ENCODE data around the gene B9D2.

Gene B9D2

GRCh38 chr19:41310033-41310831 is 53.7 kb downstream of the B9D2 start, which contains the start of gene CCDC97 (continued):
- TF ChIP-seq ZNF148 (tag by site-specific recombination; IDR thresholded peaks at IDR 0.05; ENCODE audit: borderline replicate concordance) (peak; percentile 92), ZNF747 (tag by site-specific recombination; IDR thresholded peaks at IDR 0.05) (no peak), FEZF1 (tag by site-specific recombination; IDR thresholded peaks at IDR 0.05) (peak; percentile 63; the same call in 1 of the 2 replicates), ZNF549 (tag by site-specific recombination; IDR thresholded peaks at IDR 0.05) (no peak), ZNF473 (tag by site-specific recombination; IDR thresholded peaks at IDR 0.05) (no peak), SALL2 (tag by site-specific recombination; IDR thresholded peaks at IDR 0.05; ENCODE audit: borderline replicate concordance) (no peak), ZNF645 (tag by site-specific recombination; IDR thresholded peaks at IDR 0.05) (peak; percentile 96), PRDM6 (tag by site-specific recombination; IDR thresholded peaks at IDR 0.05) (no peak), TSHZ1 (tag by site-specific recombination; IDR thresholded peaks at IDR 0.05; ENCODE audit: borderline replicate concordance) (peak; percentile 89), ZSCAN30 (tag by site-specific recombination; IDR thresholded peaks at IDR 0.05) (peak; percentile 99), ZSCAN16 (tag by site-specific recombination; IDR thresholded peaks at IDR 0.05) (peak; percentile 62; the same call in 1 of the 2 replicates), ZNF10 (tag by site-specific recombination; IDR thresholded peaks at IDR 0.05) (peak; percentile 94), IKZF3 (tag by site-specific recombination; IDR thresholded peaks at IDR 0.05) (0 out of 2 replicates have a peak, but pooled peaks have one; percentile 9), ZNF585B (tag by site-specific recombination; IDR thresholded peaks at IDR 0.05) (no peak), PRDM4 (tag by site-specific recombination; IDR thresholded peaks at IDR 0.05) (peak; percentile 83), ZNF704 (tag by site-specific recombination; IDR thresholded peaks at IDR 0.05) (no peak), CTCF (tag by site-specific recombination; IDR thresholded peaks at IDR 0.05) (peak; percentile 38; the same call in 1 of the 2 replicates), ZNF433 (tag by site-specific recombination; IDR thresholded peaks at IDR 0.05; ENCODE audit: low read depth) (no peak), ZSCAN23 (tag by site-specific recombination; IDR thresholded peaks at IDR 0.05) (peak; percentile 95), ZNF571 (tag by site-specific recombination; IDR thresholded peaks at IDR 0.05) (no peak)
